Epithelial cell of proximal tubule (primary cell): ENCODE results near the gene SMAD6. TPM values are rescaled to one million over a fixed set of nuclear protein-coding genes. Genes with fewer than 3 reads are reported as not detected.

ENCODE experiments used
- DNase-seq: peaks from one replicate; pipeline ENCODE4 v3.0.0-alpha.2; 2011; ENCODE audit warnings: low read depth
- H3K4me3 ChIP-seq: 2 replicates; pipeline ENCODE4 v1.5.1; 2011; ENCODE audit warnings: low read depth, mild to moderate bottlenecking, low read length
- total RNA-seq: library from RNA; depleted of rRNA; stranded (reverse); fragments of >200 nt; gene quantifications from 2 replicates; pipeline ENCODE4 v1.2.3, GENCODE V29; 2015
- TF ChIP-seq, protein P1 (sequence below): conservative IDR thresholded peaks from 2 replicates; pipeline ENCODE4 v1.5.1; 2012; ENCODE audit warnings: low read depth, mild to moderate bottlenecking, low read length

SMAD6 gene
- total RNA-seq, 1 donor from 2014 or later = 22.1 TPM

DNA sequence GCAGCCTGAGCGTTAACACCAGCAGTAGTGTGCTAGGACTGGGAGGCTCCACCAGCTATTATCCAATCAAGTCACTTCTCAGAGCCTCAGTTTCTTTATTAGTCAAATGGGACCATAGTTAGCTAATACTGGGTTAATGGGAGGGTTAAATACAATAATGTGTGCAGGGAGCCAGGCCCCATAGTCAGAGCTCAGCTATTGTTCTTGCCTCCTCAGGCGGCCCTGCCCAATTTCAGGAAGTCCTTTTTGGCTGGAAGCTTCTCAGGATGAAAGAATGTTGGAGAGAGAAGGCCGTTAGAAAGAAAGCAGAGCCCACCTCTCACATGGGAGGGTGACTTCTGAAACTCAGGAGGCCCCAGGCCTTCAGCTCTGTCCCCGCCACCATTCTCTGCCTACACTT is 39.5 kb upstream of the SMAD6 start:
- no peak overlapping the region for H3K4me3 ChIP-seq
- DNase-seq = no peak
- TF ChIP-seq, protein P1, sequence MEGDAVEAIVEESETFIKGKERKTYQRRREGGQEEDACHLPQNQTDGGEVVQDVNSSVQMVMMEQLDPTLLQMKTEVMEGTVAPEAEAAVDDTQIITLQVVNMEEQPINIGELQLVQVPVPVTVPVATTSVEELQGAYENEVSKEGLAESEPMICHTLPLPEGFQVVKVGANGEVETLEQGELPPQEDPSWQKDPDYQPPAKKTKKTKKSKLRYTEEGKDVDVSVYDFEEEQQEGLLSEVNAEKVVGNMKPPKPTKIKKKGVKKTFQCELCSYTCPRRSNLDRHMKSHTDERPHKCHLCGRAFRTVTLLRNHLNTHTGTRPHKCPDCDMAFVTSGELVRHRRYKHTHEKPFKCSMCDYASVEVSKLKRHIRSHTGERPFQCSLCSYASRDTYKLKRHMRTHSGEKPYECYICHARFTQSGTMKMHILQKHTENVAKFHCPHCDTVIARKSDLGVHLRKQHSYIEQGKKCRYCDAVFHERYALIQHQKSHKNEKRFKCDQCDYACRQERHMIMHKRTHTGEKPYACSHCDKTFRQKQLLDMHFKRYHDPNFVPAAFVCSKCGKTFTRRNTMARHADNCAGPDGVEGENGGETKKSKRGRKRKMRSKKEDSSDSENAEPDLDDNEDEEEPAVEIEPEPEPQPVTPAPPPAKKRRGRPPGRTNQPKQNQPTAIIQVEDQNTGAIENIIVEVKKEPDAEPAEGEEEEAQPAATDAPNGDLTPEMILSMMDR = no peak

DNA sequence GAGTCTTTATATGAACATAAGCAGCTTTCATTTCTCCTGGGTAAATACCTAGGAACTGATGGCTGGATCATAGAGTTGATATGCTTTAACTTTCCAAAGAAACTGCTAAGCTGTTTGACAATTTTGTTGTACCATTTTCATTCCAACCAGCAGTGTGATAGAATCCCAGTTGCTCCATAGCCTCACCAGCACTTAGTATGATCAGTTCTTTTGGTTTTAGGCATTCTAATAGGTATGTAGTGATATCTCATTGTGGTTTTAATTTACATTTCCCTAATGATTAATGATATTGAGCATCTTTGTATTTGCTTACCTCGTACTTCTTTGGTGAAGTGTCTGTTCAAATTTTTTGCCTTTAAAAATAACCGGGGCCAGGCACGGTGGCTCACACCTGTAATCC is 38.4 kb upstream of the SMAD6 start:
- DNase-seq = no peak
- H3K4me3 ChIP-seq = no peak overlapping the region
- TF ChIP-seq, protein P1 = no peak

DNA sequence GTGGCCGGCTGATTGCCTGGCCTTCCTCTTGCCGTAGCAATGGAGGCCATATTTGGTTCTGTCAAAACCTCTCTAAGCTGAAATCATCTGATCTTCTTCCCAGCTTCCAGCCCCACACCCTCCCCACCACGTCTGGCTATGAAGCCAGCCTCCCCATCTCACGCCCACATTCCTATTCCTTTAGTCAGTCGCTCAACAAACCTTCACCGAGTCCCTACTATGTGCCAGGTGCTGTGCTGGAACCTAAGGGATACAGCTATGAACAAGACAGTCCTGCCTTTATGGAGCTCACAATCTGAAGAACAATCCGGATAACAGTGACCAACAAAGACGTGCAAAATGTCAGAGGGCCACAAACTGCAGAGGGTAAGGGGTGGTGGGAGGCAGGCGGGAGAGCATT is 31.9 kb upstream of the SMAD6 start:
- no peak overlapping the region for H3K4me3 ChIP-seq
- DNase-seq = no peak
- TF ChIP-seq, protein P1 = no peak

DNA sequence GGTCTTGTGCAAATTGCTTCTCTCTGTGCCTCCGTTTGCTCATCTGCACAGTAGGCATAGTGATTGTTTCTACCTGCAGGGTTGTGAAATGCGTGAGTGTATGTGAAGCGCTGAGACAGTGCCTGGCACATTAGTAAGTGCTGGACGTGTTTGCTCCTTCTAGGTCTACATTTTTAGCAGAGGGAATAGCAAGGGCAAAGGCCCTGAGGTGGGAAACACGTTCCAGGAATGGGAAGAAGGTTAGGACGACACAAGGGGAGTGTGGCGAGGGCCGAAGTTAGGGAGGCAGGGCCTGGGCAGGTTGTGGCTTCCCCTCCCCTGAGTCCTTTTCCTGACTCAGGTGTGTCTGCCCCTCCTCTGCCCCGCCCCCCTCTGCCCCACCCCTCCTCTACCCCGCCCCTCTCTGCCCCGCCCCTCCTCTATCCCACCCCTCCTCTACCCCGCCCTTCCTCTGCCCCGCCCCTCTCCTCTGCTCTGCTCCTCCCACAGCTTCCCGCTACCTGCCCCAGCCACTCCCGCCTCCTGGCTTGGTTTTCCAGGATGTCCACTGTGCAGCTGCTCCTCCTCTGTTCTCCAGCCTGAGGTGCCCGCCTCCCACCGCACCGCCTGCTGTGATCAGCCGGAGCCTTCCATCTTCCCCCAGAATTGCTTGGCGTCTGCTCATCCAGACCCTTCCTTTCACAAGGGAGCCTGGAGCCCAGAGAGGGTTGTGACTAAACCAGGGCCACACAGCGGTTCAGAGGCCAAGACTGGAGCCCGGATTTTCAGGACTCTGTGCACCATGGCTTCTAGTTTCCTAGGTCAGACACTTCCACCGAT is 31.1 kb upstream of the SMAD6 start:
- no peak overlapping the region for H3K4me3 ChIP-seq
- DNase-seq = no peak

DNA sequence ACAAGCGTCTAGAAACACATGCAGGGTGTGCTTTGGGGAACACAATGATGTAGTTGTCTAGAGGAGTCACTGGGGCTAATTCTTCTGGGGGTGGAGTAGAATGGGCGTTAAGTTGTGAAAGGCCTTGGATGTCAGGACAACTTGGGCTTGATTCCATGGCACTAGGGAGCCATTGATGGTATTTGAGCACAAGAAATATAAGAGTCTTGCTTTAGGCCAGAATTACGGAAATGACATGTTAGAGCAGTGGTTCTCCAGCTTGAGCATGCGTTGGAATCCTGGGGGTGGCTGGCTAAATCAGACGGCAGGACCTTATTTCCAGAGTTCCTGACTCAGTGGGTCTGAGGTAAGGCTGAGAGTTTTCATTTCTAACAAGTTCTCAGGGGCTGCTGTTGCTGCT is 29.2 kb upstream of the SMAD6 start:
- TF ChIP-seq, protein P1 = no peak
- no peak for DNase-seq
- no peak overlapping the region for H3K4me3 ChIP-seq

More for the DNA sequence above, 31.1 kb upstream of the SMAD6 start:
- TF ChIP-seq, protein P1 = no peak

DNA sequence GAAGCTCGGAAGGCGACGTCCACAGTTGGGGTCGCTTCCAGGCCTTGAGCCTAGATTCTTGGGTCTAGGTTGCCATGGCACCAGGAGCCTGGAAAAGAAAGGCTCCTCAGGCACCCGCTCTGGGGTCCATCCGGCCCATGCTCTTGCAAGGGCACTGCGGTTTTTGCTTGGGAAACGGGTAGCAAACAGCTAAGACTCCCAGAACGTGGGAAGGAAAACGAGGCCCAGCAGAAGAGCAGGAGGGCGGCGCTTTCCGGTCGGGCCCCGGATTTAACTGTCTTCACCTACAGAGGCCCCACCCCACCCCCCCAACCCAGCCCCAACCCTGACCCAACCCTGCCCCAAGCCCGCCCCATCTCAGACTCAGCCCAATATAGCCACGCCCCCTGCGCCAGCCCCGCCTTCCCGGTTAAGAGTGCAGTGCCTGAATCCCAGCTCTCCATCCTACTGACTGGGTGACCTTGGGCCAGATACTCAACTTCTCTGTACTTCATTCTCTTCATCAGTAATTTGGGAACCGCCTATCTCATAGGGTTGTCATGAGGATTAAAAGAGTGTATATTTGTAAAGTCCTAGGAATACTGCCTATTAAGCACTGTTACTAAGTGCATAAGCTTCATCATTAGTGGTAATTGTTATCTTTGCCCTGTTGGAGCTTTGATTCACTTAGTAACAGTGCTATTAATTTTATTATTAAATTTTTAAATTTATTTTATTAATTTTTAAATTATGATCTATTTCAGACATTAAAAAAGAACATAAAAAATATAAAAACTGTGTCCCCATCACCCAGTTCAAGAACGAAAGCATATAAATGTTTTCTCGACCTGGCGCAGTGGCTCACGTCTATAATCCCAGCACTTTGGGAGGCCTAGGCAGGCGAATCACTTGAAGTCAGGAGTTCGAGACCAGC is 28.4 kb upstream of the SMAD6 start:
- no peak overlapping the region for H3K4me3 ChIP-seq
- no peak for DNase-seq
- TF ChIP-seq, protein P1 = no peak
